ELR (cell line): ENCODE results near the gene SPPL2C.
A peak's percentile ranks its signal among the peaks of the same experiment; 100 is the strongest.

Experiments
- DNase-seq: peaks from one replicate; pipeline ENCODE4 v3.0.0-alpha.2; 2015; ENCODE audit warnings: low read depth

The SPPL2C gene

GRCh38 chr17:45828582-45829133 lies 16.0 kb upstream of the SPPL2C start:
- peak; percentile 49 for DNase-seq

- DNase-seq = no peak
Observed at GRCh38 chr17:45833920-45834319, 10.8 kb upstream of the SPPL2C start.

GRCh38 chr17:45834471-45835396 lies 9.9 kb upstream of the SPPL2C start:
- DNase-seq = peak; percentile 75

GRCh38 chr17:45835481-45835880 lies 9.2 kb upstream of the SPPL2C start:
- DNase-seq = no peak

GRCh38 chr17:45836047-45837044 lies 8.3 kb upstream of the SPPL2C start:
- no peak for DNase-seq

- DNase-seq = no peak
Observed at GRCh38 chr17:45837187-45837586, 7.5 kb upstream of the SPPL2C start.

GRCh38 chr17:45837603-45838002 lies 7.1 kb upstream of the SPPL2C start:
- no peak for DNase-seq

- DNase-seq = no peak
Observed at GRCh38 chr17:45838751-45839295, 5.9 kb upstream of the SPPL2C start.

GRCh38 chr17:45839442-45839841 lies 5.2 kb upstream of the SPPL2C start:
- DNase-seq = no peak

- DNase-seq = no peak
Observed at GRCh38 chr17:45841186-45841585, 3.5 kb upstream of the SPPL2C start.

GRCh38 chr17:45841883-45842525 lies 2.7 kb upstream of the SPPL2C start:
- peak; percentile 15 for DNase-seq

GRCh38 chr17:45843722-45844121 lies 959 bp upstream of the SPPL2C start:
- DNase-seq = no peak

GRCh38 chr17:45845376-45846185 lies 900 bp downstream of the SPPL2C start:
- DNase-seq = no peak

GRCh38 chr17:45846223-45846622 lies 1.5 kb downstream of the SPPL2C start:
- no peak for DNase-seq

GRCh38 chr17:45846646-45847045 lies 2.0 kb downstream of the SPPL2C start:
- no peak for DNase-seq

GRCh38 chr17:45847101-45847500 lies 2.4 kb downstream of the SPPL2C start:
- DNase-seq = no peak

GRCh38 chr17:45847747-45848146 lies 3.1 kb downstream of the SPPL2C start:
- no peak for DNase-seq

- no peak for DNase-seq
Observed at GRCh38 chr17:45848405-45848804, 3.7 kb downstream of the SPPL2C start.

GRCh38 chr17:45848868-45849535 lies 4.3 kb downstream of the SPPL2C start:
- no peak for DNase-seq

- DNase-seq = no peak
Observed at GRCh38 chr17:45849536-45849990, 4.9 kb downstream of the SPPL2C start.
